ENCODE data around the gene SLC25A25. TPM values are rescaled to one million over a fixed set of nuclear protein-coding genes. Genes with fewer than 3 reads are reported as not detected.

SLC25A25 gene
- total RNA-seq, 6 experiments from 2014 or later, result 21.2 to 81.5 (median 53.3) TPM

DNA sequence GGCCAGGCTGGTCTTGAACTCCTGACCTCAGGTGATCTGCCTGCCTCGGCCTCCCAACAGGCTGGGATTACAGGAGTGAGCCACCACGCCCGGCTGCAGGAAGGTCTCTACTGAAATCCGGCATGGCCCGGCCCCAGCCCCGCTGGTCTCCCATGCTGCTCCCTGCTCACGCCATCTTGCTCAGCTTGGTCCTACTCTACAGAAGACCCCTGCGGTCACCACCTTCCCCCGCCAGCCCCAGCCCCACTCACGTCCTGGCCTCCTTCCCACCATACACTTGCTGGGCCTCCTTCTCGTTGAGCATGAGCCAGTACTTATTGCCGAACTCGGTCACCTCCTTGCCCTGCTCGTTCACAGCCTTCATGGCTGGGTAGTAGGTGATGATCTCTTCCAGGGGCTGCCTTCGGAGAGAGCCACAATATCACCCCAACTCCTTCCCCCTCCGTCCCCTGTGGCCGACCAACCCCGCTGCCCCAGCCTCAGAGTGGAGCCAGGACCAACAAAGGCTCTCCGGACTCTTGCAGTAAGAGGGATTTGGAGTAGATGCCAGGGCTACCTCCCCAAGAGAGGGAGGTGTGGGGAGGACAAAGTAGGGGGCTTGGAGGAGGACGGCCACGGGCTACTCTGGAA is 55.5 kb downstream of the SLC25A25 start:
- peak; percentile 13 to 45 (median 35) for DNase-seq
- ATAC-seq, result no peak
- peaks cover 0 to 22% (median 8%) of the 10 kb centered on the region in 4 donors for H3K36me3 ChIP-seq

DNA sequence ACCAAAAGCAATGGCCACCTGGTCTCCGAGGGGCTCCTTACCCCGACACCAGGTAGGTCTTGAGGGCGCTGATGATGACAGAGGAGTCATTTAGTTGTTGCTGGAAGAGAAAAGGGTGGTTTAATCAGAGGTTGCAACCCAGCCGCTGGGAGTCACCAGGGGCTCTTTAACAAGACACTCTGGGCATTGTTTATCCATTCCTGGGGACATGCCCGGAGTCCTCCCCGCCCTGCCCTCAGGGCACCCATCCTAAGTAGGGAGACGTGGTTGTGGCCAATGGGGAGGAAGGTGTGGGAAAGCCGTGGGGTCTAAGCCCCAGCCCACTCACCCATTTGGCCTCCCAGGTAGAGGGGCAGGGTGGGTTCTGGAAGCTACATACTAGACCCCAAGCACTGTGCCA is 56.4 kb downstream of the SLC25A25 start:
- DNase-seq (peak; percentile 15 to 52 (median 42)), ATAC-seq (no peak)
- Histone ChIP-seq H3K4me3 (no peak overlapping the region), H3K9me3 (no peaks in the 10 kb centered on the region), H3K4me1 (peaks cover 0 to 22% (median 11%) of the 10 kb centered on the region in 4 donors), H3K36me3 (peaks cover 0 to 22% (median 8%) of the 10 kb centered on the region in 4 donors), H3K27ac (no peak overlapping the region), H3K27me3 (no peaks in the 10 kb centered on the region)
- TF ChIP-seq, protein P1, sequence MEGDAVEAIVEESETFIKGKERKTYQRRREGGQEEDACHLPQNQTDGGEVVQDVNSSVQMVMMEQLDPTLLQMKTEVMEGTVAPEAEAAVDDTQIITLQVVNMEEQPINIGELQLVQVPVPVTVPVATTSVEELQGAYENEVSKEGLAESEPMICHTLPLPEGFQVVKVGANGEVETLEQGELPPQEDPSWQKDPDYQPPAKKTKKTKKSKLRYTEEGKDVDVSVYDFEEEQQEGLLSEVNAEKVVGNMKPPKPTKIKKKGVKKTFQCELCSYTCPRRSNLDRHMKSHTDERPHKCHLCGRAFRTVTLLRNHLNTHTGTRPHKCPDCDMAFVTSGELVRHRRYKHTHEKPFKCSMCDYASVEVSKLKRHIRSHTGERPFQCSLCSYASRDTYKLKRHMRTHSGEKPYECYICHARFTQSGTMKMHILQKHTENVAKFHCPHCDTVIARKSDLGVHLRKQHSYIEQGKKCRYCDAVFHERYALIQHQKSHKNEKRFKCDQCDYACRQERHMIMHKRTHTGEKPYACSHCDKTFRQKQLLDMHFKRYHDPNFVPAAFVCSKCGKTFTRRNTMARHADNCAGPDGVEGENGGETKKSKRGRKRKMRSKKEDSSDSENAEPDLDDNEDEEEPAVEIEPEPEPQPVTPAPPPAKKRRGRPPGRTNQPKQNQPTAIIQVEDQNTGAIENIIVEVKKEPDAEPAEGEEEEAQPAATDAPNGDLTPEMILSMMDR (IDR thresholded peaks at IDR 0.05), result no peak
- no peak for TF ChIP-seq POLR2A (IDR thresholded peaks at IDR 0.05)
- 89% methylated on average over 3 of the region's 8 CpGs for WGBS (ENCODE audit: insufficient coverage, low coverage, low lambda C conversion rate, missing lambda C conversion rate)
- intact Hi-C loops (cut with DNase I), result no loop called here

More for the DNA sequence above, 55.5 kb downstream of the SLC25A25 start:
- Histone ChIP-seq H3K4me1 (peaks cover 0 to 18% (median 8%) of the 10 kb centered on the region in 4 donors), H3K27ac (no peak overlapping the region), H3K4me3 (no peak overlapping the region), H3K9me3 (no peaks in the 10 kb centered on the region), H3K27me3 (no peaks in the 10 kb centered on the region)
- WGBS (ENCODE audit: insufficient coverage, low coverage, low lambda C conversion rate, missing lambda C conversion rate), result 92% methylated on average over 14 of the region's 21 CpGs
- intact Hi-C loops (cut with DNase I), result no loop called here
- TF ChIP-seq, protein P1 (IDR thresholded peaks at IDR 0.05), result no peak
- TF ChIP-seq POLR2A (IDR thresholded peaks at IDR 0.05), result no peak

DNA sequence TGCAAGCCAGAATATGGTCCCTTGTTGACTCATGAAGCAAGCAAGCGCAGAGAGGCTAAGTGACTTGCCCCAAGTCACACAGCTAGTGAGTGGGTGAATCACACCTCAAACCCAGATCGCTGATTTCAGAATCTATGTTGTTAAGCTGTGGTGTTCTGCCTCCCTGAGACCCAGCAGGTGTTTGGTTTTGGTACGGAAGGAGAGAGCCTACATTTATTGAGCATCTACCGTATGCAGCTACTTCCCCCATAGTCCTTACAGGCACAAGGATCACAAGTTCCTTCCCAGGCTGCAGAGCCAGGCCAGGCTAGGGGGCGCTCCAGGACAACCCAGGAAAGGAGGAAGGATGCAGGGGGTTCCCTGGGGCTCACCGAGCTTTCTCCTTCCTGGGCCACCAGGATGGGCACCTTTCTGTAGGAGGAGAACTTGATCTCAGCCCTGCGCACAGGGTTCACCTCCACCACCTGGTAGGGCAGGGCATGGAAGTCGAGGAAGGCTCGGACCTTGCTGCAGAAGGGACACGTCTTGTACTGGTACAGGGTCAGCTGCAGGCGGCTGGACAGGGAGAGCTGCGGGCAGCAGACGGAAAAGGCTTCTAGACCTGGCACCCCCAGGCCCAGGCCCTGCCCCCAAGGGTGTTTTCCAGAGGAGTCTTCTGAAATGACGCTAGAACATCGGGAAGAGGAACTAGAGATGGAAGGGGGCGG is 57.0 kb downstream of the SLC25A25 start:
- Histone ChIP-seq H3K9me3 (no peaks in the 10 kb centered on the region), H3K4me3 (no peak overlapping the region), H3K4me1 (peaks cover 0 to 22% (median 11%) of the 10 kb centered on the region in 4 donors), H3K27ac (no peak overlapping the region), H3K36me3 (peaks cover 0 to 22% (median 8%) of the 10 kb centered on the region in 4 donors), H3K27me3 (no peaks in the 10 kb centered on the region)
- ATAC-seq (no peak), DNase-seq (peak; percentile 52 to 68 (median 64))
- TF ChIP-seq, protein P1 (IDR thresholded peaks at IDR 0.05), result peak; percentile 32 to 44 (median 36)
- no peak for TF ChIP-seq POLR2A (IDR thresholded peaks at IDR 0.05)
- WGBS (ENCODE audit: insufficient coverage, low coverage, low lambda C conversion rate, missing lambda C conversion rate), result 80% methylated on average over 2 of the region's 16 CpGs
- intact Hi-C loops (cut with DNase I), result no loop called here

DNA sequence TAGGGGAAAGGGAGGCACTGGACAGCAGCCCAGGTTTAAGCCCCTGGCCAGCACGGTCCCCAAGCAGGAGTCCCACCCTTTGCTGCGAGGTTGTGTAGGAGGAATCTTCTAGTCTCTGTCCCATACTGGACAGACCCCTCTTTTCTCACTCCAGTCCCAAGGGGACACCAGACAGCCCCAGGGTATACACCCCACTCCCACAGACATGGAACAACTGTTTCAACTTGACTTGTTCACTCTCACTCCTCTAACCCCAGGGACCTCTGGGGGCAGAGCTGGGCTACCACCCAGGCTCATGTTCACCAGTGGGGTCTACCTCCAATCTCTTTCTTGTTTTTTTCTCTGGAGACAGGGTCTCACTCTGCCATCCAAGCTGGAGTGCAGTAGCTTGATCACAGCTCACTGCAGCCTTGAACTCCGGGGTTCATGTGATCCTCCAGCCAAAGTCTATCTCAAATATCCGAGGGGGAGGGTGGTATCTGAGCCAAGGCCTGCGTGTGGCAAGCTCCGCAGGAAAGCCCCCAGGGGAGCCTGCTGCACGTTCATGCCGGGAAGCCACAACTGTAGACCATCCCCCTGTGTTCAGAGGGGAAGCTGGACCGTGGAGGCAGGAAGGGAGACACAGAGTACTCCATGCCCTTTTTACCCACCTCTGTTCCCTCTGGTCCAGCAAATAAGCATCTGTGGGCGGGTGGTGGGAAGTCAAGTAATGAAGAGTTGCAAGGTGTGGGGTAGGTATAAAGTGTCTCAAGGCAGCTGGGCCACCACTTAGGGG is 57.7 kb downstream of the SLC25A25 start:
- TF ChIP-seq POLR2A (IDR thresholded peaks at IDR 0.05), result no peak
- TF ChIP-seq, protein P1 (IDR thresholded peaks at IDR 0.05), result no peak
- Histone ChIP-seq H3K27ac (no peak overlapping the region), H3K9me3 (no peaks in the 10 kb centered on the region), H3K4me3 (no peak overlapping the region), H3K36me3 (peaks cover 0 to 22% (median 8%) of the 10 kb centered on the region in 4 donors), H3K4me1 (peaks cover 0 to 22% (median 11%) of the 10 kb centered on the region in 4 donors), H3K27me3 (no peaks in the 10 kb centered on the region)
- intact Hi-C loops (cut with DNase I), result no loop called here
- DNase-seq, result peak; percentile 17 to 46 (median 43)
- 22% methylated on average over 6 of the region's 10 CpGs for WGBS (ENCODE audit: insufficient coverage, low coverage, low lambda C conversion rate, missing lambda C conversion rate)
- ATAC-seq, result no peak

Measured in right lobe of liver (tissue), 6 donors.